Upper lobe of left lung (tissue), 6 donors: Measurements from ENCODE around the gene G3BP1. TPM values are rescaled to one million over a fixed set of nuclear protein-coding genes. Genes with fewer than 3 reads are reported as not detected.

ENCODE experiments used
- ATAC-seq, 2 donors: fragments of 200-7000 bp; cut with Tn5 transposase; one replicate each; pipeline ENCODE4 v1.9.1; 2022; ENCODE audit warnings: mild to moderate bottlenecking in 2 of 2, moderate library complexity in 2 of 2; ENCODE audit not compliant: low FRiP score in 2 of 2
- DNase-seq, 2 donors: peaks; one replicate each; pipeline ENCODE4 v3.0.0-alpha.2; 2019 to 2020
- H3K27ac ChIP-seq, 4 donors: fragments of 200-600 bp; sonication (generic); one replicate each; pipeline ENCODE4 v1.5.1; 2016 to 2019
- H3K27me3 ChIP-seq, 4 donors: fragments of 200-600 bp; sonication (generic); one replicate each; pipeline ENCODE4 v1.5.1; 2017 to 2019
- H3K36me3 ChIP-seq, 4 donors: fragments of 200-600 bp; sonication (generic); one replicate each; pipeline ENCODE4 v1.5.1; 2016 to 2019
- H3K4me1 ChIP-seq, 4 donors: fragments of 200-600 bp; sonication (generic); one replicate each; pipeline ENCODE4 v1.5.1; 2018 to 2019
- H3K4me3 ChIP-seq, 4 donors: fragments of 200-600 bp; sonication (generic); one replicate each; pipeline ENCODE4 v1.5.1; 2017 to 2019; ENCODE audit warnings: mild to moderate bottlenecking in 2 of 4, moderate library complexity in 1 of 4
- H3K9me3 ChIP-seq, 4 donors: fragments of 200-600 bp; sonication (generic); one replicate each; pipeline ENCODE4 v1.5.1; 2018 to 2019
- EP300 ChIP-seq, 4 donors: sonication (generic); formaldehyde crosslinking; IDR thresholded peaks; one replicate each; pipeline ENCODE4 v1.5.1; 2017; ENCODE audit warnings: antibody characterized with exemption in 4 of 4, control low read depth in 2 of 4
- POLR2A ChIP-seq, 4 donors: fragments of 450-650 bp; IDR thresholded peaks; one replicate each; pipeline ENCODE4 v1.5.1; 2016 to 2017; ENCODE audit warnings: antibody characterized with exemption in 4 of 4, mild to moderate bottlenecking in 2 of 4
- POLR2AphosphoS5 ChIP-seq, 2 donors: sonication (generic); formaldehyde crosslinking; IDR thresholded peaks; one replicate each; pipeline ENCODE4 v1.5.1; 2017; ENCODE audit warnings: antibody characterized with exemption in 2 of 2
- WGBS, 2 donors: methylation state at CpG; one replicate each; pipeline ENCODE4 v1.1.5; 2017 to 2018; 5-methylcytosine and 5-hydroxymethylcytosine counted together
- total RNA-seq, 6 donors: library from RNA; depleted of rRNA in 4 of 6; stranded (reverse); fragments of >200 nt in 4 of 6; gene quantifications; one replicate each; pipeline versions ENCODE4 v1.1.0 to v1.2.1, GENCODE V29; 2016 to 2021
- TF ChIP-seq, protein P1 (sequence below), 6 experiments: fragments of 450-650 bp in 4 of 6; fragments of 200-600 bp in 2 of 6; sonication (generic) in 2 of 6; IDR thresholded peaks; one replicate each; pipeline ENCODE4 v1.5.1; 2016 to 2019; ENCODE audit warnings: antibody characterized with exemption in 6 of 6
- donor health status: DM: no; HTN: no; CAD: no; lungs with moderate emphysema.
- donor health status: DM: no; HTN: yes; CAD: no; lungs with severe emphysema.

The G3BP1 gene
- total RNA-seq, 6 donors from 2014 or later, result 40.9 to 169 (median 81.6) TPM

- no peak for ATAC-seq
- H3K4me1 ChIP-seq, result peaks cover 0 to 14% (median 7%) of the 10 kb centered on the region in 4 donors
- no peaks in the 10 kb centered on the region for H3K9me3 ChIP-seq
- DNase-seq, result no peak
- no peaks in the 10 kb centered on the region for H3K27me3 ChIP-seq
- H3K27ac ChIP-seq, result no peak overlapping the region
- H3K36me3 ChIP-seq, result no peaks in the 10 kb centered on the region
- no peak for TF ChIP-seq POLR2A (IDR thresholded peaks at IDR 0.05)
- TF ChIP-seq, protein P1, sequence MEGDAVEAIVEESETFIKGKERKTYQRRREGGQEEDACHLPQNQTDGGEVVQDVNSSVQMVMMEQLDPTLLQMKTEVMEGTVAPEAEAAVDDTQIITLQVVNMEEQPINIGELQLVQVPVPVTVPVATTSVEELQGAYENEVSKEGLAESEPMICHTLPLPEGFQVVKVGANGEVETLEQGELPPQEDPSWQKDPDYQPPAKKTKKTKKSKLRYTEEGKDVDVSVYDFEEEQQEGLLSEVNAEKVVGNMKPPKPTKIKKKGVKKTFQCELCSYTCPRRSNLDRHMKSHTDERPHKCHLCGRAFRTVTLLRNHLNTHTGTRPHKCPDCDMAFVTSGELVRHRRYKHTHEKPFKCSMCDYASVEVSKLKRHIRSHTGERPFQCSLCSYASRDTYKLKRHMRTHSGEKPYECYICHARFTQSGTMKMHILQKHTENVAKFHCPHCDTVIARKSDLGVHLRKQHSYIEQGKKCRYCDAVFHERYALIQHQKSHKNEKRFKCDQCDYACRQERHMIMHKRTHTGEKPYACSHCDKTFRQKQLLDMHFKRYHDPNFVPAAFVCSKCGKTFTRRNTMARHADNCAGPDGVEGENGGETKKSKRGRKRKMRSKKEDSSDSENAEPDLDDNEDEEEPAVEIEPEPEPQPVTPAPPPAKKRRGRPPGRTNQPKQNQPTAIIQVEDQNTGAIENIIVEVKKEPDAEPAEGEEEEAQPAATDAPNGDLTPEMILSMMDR (IDR thresholded peaks at IDR 0.05), result no peak
- no peak for TF ChIP-seq EP300 (IDR thresholded peaks at IDR 0.05)
- TF ChIP-seq POLR2AphosphoS5 (IDR thresholded peaks at IDR 0.05), result no peak
- no peak overlapping the region for H3K4me3 ChIP-seq
These were observed 4.8 kb upstream of the G3BP1 start for GRCh38 chr5:151766975-151767374.

GRCh38 chr5:151770383-151771258 lies 1.1 kb upstream of the G3BP1 start:
- TF ChIP-seq EP300 (IDR thresholded peaks at IDR 0.05) (no peak), POLR2A (IDR thresholded peaks at IDR 0.05) (no peak)
- TF ChIP-seq, protein P1 (IDR thresholded peaks at IDR 0.05), result peak in 2 of 6 experiments; percentile 10 to 45
- H3K27ac ChIP-seq, result peak overlapping the region; percentile 96 to 98 (median 98)
- peaks cover 27 to 40% (median 30%) of the 10 kb centered on the region in 4 donors for H3K4me1 ChIP-seq
- ATAC-seq, result peak; percentile 60 to 68
- H3K36me3 ChIP-seq, result no peaks in the 10 kb centered on the region
- H3K27me3 ChIP-seq, result no peaks in the 10 kb centered on the region
- WGBS, 2 donors, result 6 to 7% methylated on average over 40 to 49 of the region's 75 CpGs
- no peaks in the 10 kb centered on the region for H3K9me3 ChIP-seq
- peak; percentile 67 to 94 for DNase-seq
- H3K4me3 ChIP-seq, result peak overlapping the region; percentile 11 to 69 (median 61)

- Histone ChIP-seq H3K4me3 (peak overlapping the region; percentile 72 to 99 (median 94)), H3K4me1 (peaks cover 27 to 55% (median 41%) of the 10 kb centered on the region in 4 donors), H3K27me3 (no peaks in the 10 kb centered on the region), H3K27ac (peak overlapping the region; percentile 90 to 95 (median 94)), H3K9me3 (no peaks in the 10 kb centered on the region), H3K36me3 (peaks cover 0 to under 1% (median 0%) of the 10 kb centered on the region in 4 donors)
- peak; percentile 53 to 96 for DNase-seq
- ATAC-seq, result no peak
- WGBS, 2 donors, result 0 to 1% methylated on average over 24 to 30 of the region's 87 CpGs
- TF ChIP-seq POLR2AphosphoS5 (IDR thresholded peaks at IDR 0.05) (no peak), EP300 (IDR thresholded peaks at IDR 0.05) (no peak), POLR2A (IDR thresholded peaks at IDR 0.05) (no peak)
- TF ChIP-seq, protein P1 (IDR thresholded peaks at IDR 0.05), result no peak
These were observed 483 bp downstream of the G3BP1 start for GRCh38 chr5:151772029-151772845.

- TF ChIP-seq POLR2A (IDR thresholded peaks at IDR 0.05) (no peak), EP300 (IDR thresholded peaks at IDR 0.05) (no peak), POLR2AphosphoS5 (IDR thresholded peaks at IDR 0.05) (no peak)
- TF ChIP-seq, protein P1 (IDR thresholded peaks at IDR 0.05), result no peak
- ATAC-seq, result no peak
- Histone ChIP-seq H3K36me3 (peaks cover 0 to 8% (median 0%) of the 10 kb centered on the region in 4 donors), H3K9me3 (no peaks in the 10 kb centered on the region), H3K27me3 (no peaks in the 10 kb centered on the region), H3K4me3 (peak overlapping the region; percentile 72 to 99 (median 94)), H3K4me1 (peaks cover 27 to 55% (median 45%) of the 10 kb centered on the region in 4 donors), H3K27ac (peak overlapping the region; percentile 90 to 95 (median 94))
- 0 to 1% methylated on average over 18 of the region's 18 CpGs for WGBS, 2 donors
- DNase-seq, result peak in 1 of 2 donors; percentile 28
These were observed 1.2 kb downstream of the G3BP1 start for GRCh38 chr5:151772846-151773561.
